ENCODE results near the gene CEP85L.

CEP85L gene

DNA sequence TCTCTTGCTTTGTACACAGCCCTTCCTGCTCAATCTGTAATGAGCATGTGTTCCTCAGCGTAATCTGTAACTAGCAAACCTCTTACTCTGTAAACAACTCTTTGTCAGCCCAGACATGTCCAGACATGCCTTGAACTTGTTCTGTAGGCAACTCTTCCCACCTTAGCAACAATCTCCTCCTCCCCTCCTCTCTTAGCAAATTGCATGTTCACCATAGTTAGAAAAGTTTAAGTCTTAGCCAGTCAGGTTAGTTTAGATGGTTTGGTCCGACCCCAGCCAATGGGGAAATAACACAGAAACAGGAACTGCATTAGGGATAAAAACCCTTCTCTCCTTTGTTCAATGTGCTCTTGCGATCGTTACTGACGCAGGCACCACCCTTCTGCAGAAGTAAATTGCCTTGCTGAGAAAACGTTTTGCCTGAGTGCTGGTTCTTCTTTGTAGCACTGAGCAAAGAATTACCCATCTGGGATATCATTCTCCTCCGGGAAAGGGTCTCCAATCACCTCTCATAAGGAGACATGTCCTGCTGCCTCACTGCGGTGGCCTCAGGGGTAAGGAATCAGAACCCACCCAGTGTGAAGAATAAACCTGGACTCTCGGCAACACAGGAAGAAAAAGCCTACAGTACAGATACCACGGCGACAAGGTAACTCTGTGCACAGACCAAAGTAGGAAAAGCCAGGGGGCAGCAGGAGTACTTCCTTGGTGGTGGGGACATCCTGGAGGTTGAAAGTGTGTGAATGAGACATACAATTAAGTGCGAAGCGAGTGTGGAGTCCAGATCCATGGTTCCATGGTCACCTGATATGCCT lies 77.1 kb downstream of the CEP85L start:
- no peak for DNase-seq

DNA sequence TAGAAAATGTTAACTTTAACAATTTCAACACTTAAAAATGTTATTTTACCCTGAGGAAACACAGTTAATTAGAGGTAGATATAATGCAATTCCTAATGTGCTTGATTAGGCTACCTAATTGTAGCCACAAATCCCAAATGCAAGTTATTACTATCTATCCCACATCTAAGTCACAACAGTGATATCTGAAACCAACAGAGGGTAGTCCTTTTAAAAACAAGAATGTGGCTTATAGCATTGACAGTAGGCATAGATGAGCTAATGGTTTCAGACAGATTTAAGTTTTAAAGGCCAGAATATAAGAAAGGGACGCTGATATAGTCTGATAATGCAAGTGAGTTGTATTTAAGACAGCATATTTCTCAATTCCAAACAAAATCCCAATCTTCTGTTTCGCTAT lies 80.3 kb downstream of the CEP85L start:
- no peak for DNase-seq

DNA sequence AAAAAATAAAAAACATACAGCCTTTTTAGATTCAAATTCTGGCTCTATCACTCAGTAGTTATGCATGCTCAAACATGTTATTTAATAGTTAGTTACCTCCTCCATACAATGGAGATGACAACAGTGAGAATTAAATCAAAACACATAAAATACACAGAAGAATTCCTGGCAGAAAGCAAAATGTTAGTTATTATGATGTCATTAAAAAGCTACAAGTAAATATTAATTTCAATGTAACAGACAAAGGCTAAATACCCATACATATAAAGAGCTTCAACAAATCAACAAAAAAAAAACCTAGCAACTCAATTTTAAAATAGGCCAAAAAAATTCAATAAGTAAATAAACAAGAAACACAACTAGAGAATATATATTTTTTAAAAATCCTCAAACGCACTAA lies 81.9 kb downstream of the CEP85L start:
- DNase-seq: no peak

DNA sequence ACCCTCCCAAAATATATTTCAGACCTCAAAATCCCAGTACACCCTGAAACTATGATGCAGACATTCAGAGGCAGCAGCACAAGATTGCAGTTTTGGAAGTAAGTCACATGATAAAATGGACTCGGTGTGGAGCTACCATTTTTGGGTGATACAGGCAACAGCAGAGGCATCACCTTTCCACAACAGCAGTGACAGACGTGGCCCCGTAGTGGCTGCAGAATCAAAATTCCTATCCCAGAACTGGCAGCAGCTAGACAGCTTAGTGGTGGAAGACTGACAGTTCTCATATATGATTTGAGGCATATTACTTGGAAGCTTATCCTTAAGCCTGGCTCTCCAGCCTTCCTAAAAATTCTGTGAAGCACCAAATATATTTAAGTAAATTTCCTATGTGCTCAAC lies 83.4 kb downstream of the CEP85L start:
- no peak for DNase-seq

DNA sequence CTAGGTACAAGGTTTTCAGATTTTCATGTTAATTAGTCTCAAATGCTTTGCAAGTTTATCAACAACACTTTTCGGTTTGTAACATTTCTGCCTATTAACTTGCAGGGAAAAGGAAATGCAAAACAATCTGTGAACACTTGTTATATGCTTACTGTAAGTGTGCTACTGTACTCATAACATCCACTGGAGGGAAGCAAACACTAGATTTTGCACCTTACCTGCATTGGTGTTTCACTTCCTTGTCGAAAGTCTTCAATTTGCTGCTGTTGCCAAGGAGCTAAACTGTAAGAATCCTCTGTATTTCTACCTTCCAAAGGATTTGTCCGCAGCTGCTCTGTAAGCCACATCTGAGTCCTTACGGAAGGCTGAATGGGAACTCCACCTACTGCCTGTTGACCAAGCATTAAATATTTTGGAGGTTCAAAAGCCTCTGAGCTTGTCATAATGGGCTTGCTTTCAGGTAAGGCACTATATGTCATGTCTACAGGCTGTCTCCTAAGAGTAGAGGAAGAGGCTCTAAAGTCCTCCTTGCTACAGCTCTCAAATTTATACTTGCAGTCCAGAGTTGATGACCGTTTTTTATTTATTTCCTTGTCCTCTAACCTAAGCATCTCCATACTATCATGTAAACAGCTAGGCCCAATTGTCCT lies 86.0 kb downstream of the CEP85L start:
- peak; percentile 8 for DNase-seq

DNA sequence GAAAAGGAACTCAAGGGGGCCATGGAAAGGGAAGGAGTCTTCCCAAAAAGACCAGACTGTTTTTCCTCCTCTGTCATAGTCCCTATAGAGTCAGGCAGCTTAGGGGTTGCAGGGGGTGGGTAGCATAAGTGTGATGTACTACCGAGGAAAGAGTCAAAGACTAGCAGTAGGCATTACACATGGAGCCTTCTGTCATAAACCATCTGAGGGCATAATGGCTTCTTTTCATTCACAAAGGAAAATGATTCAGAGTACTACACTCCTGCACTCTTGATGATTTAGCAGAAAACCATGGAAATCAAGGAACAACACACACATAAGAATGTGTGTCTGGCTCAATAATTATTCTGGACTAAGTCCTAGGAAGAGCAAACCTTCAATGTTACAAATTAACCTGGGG lies 88.4 kb downstream of the CEP85L start:
- no peak for DNase-seq

DNA sequence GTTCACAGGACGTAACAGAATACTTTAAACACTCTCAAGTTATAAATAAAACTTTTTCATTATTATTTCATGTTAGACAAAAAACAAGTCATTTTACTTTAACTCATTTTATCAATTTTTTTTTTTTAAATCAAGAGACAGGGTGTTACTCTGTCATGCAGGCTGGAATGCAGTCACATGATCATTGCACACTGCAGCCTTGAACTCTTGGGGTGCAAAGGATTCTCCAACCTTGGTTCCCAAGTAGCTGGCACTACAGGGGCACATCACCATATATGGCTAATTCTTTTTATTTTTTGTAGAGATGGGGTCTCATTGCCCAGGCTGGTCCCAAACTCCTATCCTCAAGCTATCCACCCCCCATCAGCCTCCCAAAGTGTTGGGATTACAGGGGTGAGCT lies 89.1 kb downstream of the CEP85L start:
- no peak for DNase-seq

DNA sequence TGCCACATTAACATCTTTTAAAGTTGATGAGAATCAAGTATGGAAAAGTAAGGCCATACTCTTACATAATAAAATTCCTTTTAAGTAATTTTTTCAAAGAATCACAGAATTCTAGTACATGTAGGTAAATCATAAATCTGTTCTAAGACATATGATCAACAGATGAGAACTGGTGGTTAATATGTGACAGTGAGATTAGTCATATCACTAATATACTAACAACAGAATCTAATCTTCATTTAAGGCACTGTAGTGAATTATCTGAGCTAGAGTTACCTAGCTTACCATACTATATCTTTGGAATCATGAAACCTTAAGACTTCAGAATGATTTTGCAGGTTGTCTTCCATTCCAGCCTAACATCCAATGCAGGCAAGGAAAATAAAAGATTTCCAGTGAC lies 91.7 kb downstream of the CEP85L start:
- DNase-seq: no peak

DNA sequence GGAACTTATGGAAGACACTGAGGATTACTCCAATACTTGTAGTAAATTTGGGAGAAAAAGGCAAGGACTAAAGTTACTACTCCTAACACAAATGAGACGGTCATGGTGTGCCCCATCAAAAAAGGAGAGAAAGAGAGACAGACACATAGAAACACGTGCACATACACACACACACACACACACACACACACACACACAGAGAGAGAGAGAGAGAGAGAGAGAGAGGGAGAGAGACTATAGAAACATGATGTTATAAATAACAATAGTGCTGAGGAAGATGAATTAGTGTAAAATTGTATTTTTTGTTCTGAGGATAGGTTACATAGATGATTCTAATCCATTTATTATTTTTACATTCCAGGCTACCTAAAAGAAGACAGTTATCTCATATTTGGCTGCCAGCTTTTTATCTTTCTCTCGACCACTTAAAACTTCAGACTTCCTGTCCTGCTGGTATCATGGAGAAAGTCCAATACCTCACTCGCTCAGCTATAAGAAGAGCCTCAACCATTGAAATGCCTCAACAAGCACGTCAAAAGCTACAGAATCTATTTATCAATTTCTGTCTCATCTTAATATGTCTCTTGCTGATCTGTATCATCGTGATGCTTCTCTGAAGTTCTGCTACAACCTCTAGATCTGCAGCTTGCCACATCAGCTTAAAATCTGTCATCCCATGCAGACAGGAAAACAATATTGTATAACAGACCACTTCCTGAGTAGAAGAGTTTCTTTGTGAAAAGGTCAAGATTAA lies 92.8 kb downstream of the CEP85L start:
- DNase-seq: peak; percentile 6

DNA sequence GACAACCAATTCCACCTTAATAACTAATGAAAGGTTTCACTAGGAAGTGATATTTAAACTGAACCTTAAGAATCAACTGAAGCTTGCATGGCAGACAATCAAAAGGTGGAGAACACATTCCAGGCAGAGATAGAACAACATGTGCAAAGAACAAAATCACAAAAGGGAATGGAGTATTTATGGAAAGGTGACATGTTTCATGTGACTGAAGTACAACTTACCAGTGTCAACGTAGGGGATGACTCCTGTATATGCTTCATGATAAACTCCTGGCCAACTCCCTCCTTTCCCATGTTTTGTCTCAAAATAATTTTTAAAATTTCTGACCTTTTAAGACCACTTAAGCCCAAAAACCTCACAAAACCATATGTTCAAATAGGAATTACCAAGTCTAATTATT lies 96.7 kb downstream of the CEP85L start:
- no peak for DNase-seq

DNA sequence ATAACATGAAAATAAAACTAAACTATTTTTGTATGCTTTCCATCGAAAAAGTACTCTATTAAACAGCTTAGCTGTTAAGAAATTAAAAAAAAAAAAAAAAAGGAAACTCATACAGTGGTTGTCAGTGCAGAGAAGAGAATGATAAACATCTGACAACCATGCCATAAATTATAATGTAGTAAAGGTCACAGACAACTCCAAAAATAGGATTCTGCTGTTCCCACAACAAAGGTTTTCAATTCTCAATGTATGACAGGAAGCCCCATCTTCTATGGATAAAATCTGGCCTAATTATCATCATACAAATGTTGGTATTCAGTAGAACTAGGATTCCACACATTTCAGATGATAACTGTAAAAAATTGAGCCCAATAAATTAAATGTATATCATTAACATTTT lies 98.3 kb downstream of the CEP85L start:
- DNase-seq: no peak

DNA sequence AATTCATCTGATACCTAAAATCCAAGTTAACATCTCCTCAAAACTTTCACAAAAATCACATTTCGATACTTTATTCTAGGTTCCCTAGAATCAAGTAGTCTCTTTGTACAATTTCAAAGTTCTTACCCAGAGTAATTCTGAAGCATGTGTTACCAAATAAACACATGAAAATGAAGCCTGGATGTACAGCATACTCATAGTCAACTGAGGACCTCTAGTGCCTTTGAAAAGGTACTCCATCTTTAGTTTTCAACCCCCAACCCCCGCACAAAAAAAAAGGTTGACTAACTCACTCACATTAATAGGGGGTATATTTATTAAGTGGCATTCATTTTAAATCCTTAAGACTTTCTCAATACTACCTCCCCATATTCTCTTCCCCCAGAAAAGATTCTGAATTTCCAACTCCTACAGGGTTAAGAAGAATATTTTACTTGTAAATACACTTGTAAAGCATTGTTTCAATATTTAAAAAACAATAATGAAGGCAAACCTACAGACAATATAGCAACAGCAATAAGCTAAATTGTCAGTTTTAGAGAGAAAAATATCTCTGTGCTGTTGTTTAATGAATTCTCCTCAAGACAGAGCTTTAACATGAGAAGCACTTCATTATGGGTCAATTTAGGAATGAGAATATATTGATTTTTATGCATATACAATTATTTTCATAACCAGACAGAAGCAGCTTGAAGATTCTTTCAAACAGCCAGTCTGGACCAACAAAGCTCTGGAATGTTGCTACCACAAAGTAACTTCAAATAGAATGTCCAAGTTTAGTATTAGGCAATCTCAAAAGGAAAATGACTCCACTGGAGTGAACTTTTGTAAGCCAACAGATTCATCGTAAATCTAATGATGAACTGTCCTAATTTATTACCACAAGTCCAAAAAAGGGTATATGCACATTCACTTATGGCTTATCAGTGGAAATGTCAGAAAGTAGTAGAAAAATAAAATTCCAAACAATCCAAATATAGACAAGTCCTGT lies 100.0 kb downstream of the CEP85L start:
- peak; percentile 48 for DNase-seq

DNA sequence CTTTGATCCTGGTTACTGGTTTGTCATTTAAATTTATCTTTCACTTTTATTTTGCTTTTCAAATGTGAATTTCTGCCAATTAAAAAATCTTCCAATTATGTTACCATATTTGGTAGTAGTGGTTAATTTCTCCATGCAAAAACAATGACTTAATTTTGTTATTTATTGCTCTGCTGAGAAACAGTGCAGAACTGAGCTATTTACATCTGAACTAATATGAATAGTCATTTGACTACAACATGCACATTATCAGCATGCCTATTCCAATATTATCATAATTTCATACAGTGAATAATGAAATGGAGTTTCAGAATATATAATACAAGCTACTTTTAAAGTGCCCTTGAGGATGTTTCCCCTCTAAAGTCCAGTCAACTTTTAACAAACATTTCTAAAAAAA lies 102.8 kb downstream of the CEP85L start:
- DNase-seq: no peak

DNA sequence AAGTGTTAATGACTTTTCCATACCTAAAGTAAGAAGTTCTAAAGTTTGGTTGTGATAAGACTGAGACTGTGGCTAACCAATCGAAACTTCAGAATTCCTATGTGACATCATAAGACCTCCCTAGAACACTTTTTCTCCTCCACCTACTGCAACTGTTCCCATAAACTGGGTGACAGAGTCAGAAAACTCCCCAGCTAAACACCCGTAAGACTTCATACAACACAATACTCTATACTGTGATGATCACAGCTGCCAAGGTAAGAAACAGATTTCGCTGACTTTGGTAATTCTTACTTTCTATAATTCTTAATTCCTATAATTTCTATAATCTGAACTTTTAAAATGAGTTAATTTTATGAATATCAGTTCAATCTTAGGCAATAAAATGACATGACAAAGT lies 103.3 kb downstream of the CEP85L start, which contains the start of gene PLN:
TSS of gene PLN (plus strand) at position 161 of the 400 bp plus-strand sequence. CDS start 10,626 bp downstream, outside the sequence.
- no peak for DNase-seq

DNA sequence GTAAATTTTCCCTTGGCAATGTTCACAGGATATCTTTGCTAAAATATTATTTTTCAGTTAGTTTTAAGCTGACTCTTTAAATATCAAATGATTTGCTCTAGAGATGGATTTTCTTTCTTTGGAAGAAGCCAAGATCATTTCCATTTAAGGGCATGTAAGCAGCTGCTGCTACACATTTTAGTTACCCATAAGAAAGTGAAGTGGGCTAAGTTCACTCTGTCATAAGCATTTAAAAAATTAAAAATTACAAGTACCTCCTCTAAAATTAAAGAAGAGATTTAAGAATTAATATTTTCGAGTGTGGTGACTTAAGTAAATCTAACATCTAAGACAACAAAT lies 104.5 kb downstream of the CEP85L start:
- DNase-seq: no peak

DNA sequence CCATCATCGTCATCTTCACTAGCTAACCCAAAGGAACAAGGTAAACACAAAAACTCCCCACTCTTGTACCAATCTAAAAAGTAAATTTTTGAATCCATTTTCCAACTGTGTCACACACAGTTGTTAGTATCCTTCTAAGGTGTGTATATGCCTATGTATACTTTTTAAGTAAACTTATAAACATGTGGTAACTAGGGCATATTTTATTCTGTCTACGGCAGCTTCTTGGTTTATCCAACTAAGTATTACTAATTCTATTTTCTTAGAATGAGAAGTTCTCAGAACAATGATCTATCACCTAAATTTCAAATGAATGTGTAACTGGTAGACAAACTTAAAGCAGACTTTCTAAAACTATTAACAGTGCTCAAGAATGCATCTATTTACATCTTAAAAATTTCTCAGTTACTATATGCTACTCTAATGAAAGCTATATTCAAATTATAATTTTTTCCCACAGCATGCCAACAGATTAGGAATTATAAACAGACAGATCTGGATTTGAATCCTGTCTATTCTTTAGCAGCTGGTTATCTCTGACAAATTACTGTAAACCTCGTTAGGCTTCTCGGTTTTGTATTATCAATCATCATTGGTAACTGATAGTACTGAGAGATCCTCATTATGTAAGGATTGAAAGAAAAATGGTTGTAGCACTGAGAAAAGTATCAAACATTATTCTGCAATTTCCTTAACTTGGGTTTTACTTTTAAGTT lies 105.1 kb downstream of the CEP85L start:
- no peak for DNase-seq

DNA sequence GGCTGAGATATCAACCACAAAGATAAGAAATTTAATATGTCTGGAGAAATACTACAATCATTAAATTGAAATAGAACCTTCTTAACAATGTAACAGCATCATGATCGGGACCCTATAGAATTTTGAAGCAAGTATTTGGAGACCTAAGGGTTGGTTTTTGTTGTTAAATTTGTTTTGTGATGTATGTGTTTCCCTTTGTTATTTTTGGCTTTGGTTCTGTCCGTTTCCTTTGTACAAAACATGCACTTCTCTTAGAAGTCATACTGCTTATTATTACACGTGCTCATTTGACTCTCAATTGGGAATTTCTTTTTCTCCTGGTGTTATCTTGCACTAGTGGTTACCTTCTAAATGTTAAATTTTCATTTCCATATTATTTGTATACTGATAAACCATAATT lies 107.3 kb downstream of the CEP85L start:
- no peak for DNase-seq

DNA sequence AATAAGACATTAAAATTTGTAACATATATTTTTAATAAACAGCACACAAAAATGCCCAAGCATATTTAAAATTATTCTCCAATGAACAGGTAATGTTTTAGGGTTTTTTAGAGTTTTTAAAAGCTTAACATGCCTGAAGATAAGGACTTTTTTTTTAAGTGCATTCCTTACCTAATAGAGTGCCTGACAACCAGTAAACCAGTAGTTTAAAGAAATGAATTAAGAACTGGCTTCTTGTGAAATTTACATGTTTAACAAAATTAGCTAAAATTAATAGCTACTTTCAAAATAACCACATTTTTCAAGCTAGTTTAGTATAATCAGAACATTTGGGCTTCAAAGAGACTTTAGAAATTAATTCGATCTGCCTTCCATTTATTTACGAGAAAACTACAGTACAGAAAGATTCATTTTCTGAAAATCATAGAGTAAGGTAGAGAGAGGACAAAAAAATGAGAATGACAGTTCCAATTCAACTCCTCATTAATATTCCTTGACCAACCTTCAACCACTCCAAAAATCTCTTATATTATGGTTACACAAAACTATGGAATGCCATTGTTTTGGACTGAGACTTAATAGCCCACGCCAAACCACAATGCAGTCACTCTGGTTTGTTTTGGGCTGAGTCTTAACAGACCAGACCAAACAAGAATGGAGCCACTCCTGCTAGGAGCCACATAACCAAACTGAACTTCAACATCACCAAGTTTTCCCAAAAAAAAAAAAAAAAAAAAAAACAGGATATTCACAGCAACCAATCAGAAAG lies 109.0 kb downstream of the CEP85L start:
- DNase-seq: no peak

DNA sequence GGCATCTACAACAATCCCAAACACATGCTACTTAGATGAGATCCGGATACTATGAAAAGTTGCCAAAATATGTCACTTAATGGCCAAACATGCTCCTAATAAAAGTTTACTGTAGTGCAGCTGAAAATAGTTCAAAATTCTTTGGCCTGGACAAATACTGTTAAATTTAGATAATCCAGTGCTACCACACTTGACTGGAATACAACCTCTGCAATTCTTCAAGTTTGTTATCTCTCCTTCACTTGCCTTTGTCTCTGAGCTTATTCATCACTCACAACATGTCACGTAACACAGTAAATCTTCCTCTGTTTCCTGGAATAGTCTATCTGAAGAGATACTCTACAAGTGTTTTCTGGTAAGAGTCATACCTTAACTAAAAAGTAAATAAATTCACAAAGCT lies 113.8 kb downstream of the CEP85L start:
- no peak for DNase-seq

DNA sequence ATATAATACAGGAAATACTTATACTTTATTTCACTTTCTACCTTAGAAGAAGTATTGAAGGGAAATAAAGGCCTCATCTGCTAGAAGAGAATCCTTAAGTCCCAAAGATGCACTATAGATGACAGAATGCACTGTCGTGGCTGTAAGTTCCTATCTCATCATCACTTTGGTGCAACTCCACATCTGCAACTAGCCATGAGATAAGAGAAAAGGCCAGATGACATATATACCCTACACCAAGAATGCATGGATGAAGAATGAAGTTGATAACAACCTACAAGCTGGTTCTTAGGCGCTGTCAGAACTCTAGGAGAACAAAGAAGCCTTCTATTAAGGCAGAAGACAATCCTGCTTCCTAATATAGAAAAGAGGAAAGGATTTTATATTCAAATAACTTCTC lies 114.9 kb downstream of the CEP85L start:
- no peak for DNase-seq

DNA sequence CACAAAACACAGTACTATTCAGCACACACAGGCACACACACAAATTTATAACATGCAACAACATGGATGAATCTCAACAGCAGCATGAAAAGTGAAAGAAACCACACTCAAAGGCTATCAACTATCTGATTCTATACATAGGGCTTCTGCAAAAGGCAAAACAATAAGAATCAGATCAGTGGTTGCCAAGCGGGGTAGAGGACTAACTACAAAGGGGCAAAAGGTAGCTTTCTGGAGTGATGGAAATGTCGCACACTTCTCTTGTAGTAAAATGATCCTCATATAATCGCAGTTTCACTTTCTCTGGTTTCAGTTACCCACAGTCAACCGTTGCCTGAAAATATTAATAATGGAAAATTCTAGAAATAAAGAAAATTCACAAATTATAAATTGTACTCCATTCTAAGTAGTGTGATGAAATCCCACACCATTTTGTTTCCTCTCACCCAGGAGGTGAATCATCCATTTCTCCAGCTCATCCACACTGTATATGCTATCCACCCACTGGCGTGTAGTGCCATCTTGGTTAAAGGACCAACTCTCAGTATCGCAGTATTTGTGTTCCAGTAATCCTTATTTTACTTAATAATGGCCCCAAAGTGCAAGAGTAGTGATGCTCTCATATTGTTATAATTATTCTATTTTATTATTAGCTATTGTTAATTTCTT lies 116.1 kb downstream of the CEP85L start:
- DNase-seq: no peak

Data from suppressor macrophage treated with lipopolysaccharide for 4 hours (primary cell).